A549 (cell line): Measurements from ENCODE around the gene PCDHGB1. TPM values are rescaled to one million over a fixed set of nuclear protein-coding genes. Genes with fewer than 3 reads are reported as not detected.
A peak's percentile ranks its signal among the peaks of the same experiment; 100 is the strongest.
"Not testable (repeated sequence)": the region's sequence is repeated elsewhere in the genome, so short reads cannot be mapped to it uniquely, and the experiment has no call there.

ENCODE experiments used
- ATAC-seq, 2 experiments: fragments of 200-7000 bp in 1 of 2; fragments of >200 bp in 1 of 2; cut with Nextera tagmentation in 1 of 2; cut with Tn5 transposase in 1 of 2; 3 replicates each; pipeline versions ENCODE4 v1.8.0 to v1.9.1; 2018 to 2020; ENCODE audit warnings: mild to moderate bottlenecking in 1 of 2, moderate library complexity in 1 of 2
- CTCF ChIA-PET: fragments of 300-600 bp; sonication (Branson Sonifier 250); formaldehyde crosslinking; extraction: SDS; loops from one replicate; lab custom pipeline; 2021; ENCODE audit warnings: antibody characterized with exemption, inconsistent platforms; lab: Yijun Ruan, JAX
- POLR2A ChIA-PET: fragments of 350-600 bp; formaldehyde crosslinking; extraction: SDS; loops from one replicate; lab custom pipeline; 2021; ENCODE audit warnings: antibody characterized with exemption, inconsistent platforms; lab: Yijun Ruan, JAX
- DNase-seq, 2 experiments: peaks; one replicate each; pipeline versions ENCODE4 v3.0.0 to v3.0.0-alpha.2; 2011 to 2016; ENCODE audit warnings: low read depth in 1 of 2, low spot score in 1 of 2
- FAIRE-seq: peaks from 2 replicates; lab custom pipeline; 2011; peaks lifted over from hg19 to GRCh38; lab: Jason Lieb, UNC
- H3K27ac ChIP-seq, 2 experiments: fragments of >200 bp; sonication (Bioruptor Twin); formaldehyde crosslinking; 3 replicates each; pipeline ENCODE4 v1.5.1; 2016 to 2017
- H3K4me1 ChIP-seq: fragments of >200 bp; sonication (Bioruptor Twin); formaldehyde crosslinking; 3 replicates; pipeline ENCODE4 v1.6.1; 2016
- H3K4me2 ChIP-seq: fragments of >200 bp; sonication (Bioruptor Twin); formaldehyde crosslinking; 3 replicates; pipeline ENCODE4 v1.6.1; 2016
- H3K4me3 ChIP-seq: fragments of >200 bp; sonication (Bioruptor Twin); formaldehyde crosslinking; 3 replicates; pipeline ENCODE4 v1.5.1; 2016
- H3K9me3 ChIP-seq: fragments of >200 bp; sonication (Bioruptor Twin); formaldehyde crosslinking; 3 replicates; pipeline ENCODE4 v1.6.1; 2016
- CBX2 ChIP-seq: fragments of 200-600 bp; sonication (generic); IDR thresholded peaks from 2 replicates; pipeline ENCODE4 v1.6.1; 2016; ENCODE audit warnings: low read depth, mild to moderate bottlenecking, borderline replicate concordance
- CHD2 ChIP-seq: fragments of 150-350 bp; IDR thresholded peaks from 2 replicates; pipeline ENCODE4 v1.6.1; 2014; ENCODE audit warnings: low read length; ENCODE audit not compliant: partially characterized antibody
- EP300 ChIP-seq, 2 experiments: fragments of >200 bp; sonication (Bioruptor Twin); formaldehyde crosslinking; IDR thresholded peaks; 2 replicates in 1 of 2; 3 replicates in 1 of 2; pipeline ENCODE4 v1.6.1; 2016 to 2017
- FOXS1 ChIP-seq: fragments of 250-450 bp; sonication (Bioruptor Pico); IDR thresholded peaks from 2 replicates; pipeline ENCODE4 v1.5.0; 2020; ENCODE audit warnings: mild to moderate bottlenecking, moderate library complexity
- HEYL ChIP-seq: fragments of 250-450 bp; sonication (Bioruptor Pico); IDR thresholded peaks from 2 replicates; pipeline ENCODE4 v1.8.0; 2021; ENCODE audit warnings: mild to moderate bottlenecking, moderate library complexity
- HOXA7 ChIP-seq: fragments of 250-450 bp; sonication (Bioruptor Pico); IDR thresholded peaks from 2 replicates; pipeline ENCODE4 v1.5.0; 2020; ENCODE audit warnings: mild to moderate bottlenecking, moderate library complexity
- JUNB ChIP-seq: fragments of >200 bp; sonication (Bioruptor Twin); formaldehyde crosslinking; IDR thresholded peaks from 2 replicates; pipeline ENCODE4 v1.6.1; 2016
- MAFK ChIP-seq: fragments of 450-650 bp; IDR thresholded peaks from 2 replicates; pipeline ENCODE4 v1.6.1; 2014; ENCODE audit not compliant: partially characterized antibody
- POLR2A ChIP-seq: IDR thresholded peaks from 2 replicates; pipeline ENCODE4 v1.6.1; 2012; ENCODE audit warnings: mild to moderate bottlenecking, low read length
- RARB ChIP-seq: fragments of 250-450 bp; sonication (Bioruptor Pico); IDR thresholded peaks from 2 replicates; pipeline ENCODE4 v1.8.0; 2021; ENCODE audit warnings: mild to moderate bottlenecking, moderate library complexity
- RNF2 ChIP-seq: fragments of 200-600 bp; sonication (generic); IDR thresholded peaks from 2 replicates; pipeline ENCODE4 v1.6.1; 2016; ENCODE audit warnings: low read depth, mild to moderate bottlenecking, antibody characterized with exemption, moderate library complexity, borderline replicate concordance
- TFCP2L1 ChIP-seq: fragments of 250-450 bp; sonication (Bioruptor Pico); IDR thresholded peaks from 2 replicates; pipeline ENCODE4 v1.5.0; 2021; ENCODE audit warnings: mild to moderate bottlenecking
- TP53 ChIP-seq: fragments of 250-450 bp; sonication (Bioruptor Pico); IDR thresholded peaks from 2 replicates; pipeline ENCODE4 v1.5.0; 2021; ENCODE audit warnings: mild to moderate bottlenecking, moderate library complexity
- WGBS: methylation state at CpG from one replicate; pipeline ENCODE4 v1.1.6; 2017; ENCODE audit errors: missing lambda C conversion rate; 5-methylcytosine and 5-hydroxymethylcytosine counted together
- polyA plus RNA-seq, 4 experiments: library from polyadenylated mRNA; depleted of rRNA in 3 of 4; stranded (reverse); fragments of >200 nt; fragmentation: RNase III in 1 of 4; extraction: RNeasy Plus Mini Kit Qiagen cat#74134 plus additional on column Dnase treatment in 1 of 4; gene quantifications; 2 replicates in 3 of 4; 3 replicates in 1 of 4; pipeline ENCODE4 v1.2.3, GENCODE V29; 2011 to 2017
- TF ChIP-seq, protein P1 (sequence below): fragments of 150-350 bp; IDR thresholded peaks from 2 replicates; pipeline ENCODE4 v1.6.1; 2014; ENCODE audit warnings: low read depth, mild to moderate bottlenecking, low read length
- TF ChIP-seq, protein P2 (sequence below): fragments of 250-450 bp; sonication (Bioruptor Pico); IDR thresholded peaks from 2 replicates; pipeline ENCODE4 v1.5.0; 2020; ENCODE audit warnings: low read depth, mild to moderate bottlenecking, moderate library complexity
- TF ChIP-seq, protein P3 (sequence below): IDR thresholded peaks from 2 replicates; pipeline ENCODE4 v1.6.1; 2012

Gene PCDHGB1
- polyA plus RNA-seq, 2 of the 4 experiments (the other 2 are of a cell fraction): 1.5 to 3.7 TPM

DNA sequence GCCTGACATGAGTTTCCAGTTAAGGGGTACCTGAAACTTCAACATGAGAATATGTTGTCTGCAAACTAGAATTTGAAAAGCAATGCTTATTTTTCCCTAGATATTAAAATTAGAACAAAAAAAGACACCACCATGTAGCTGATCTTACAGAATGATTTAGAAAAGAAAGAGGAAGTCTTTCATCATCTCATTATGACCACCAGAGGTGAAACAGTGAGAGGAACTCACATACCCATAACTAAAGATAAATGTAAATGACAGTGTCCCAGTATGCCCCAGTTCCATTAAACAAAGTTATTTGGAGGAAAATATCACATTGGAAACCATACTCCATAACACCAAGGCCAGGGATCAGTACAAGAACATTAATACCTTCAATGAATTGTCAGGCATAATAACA lies 36.2 kb upstream of the PCDHGB1 start (continued):
- no peak for TF ChIP-seq CHD2

DNA sequence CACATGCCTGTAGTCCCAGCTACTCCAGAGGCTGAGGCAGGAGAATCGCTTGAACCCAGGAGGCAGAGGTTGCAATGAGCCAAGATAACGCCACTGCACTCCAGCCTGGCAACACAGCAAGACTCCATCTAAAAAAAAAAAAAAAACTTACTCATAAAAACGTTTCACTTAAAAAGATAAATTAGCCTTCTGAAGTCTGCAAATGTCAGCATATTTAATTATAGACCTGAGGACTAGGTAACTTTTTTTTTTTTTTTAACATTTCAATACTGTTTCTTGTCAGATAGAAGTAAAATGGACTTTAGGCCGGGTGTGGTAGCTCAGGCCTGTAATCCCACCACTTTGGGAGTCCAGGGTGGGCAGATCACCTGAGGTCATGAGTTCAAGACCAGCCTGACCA lies 32.9 kb upstream of the PCDHGB1 start:
- H3K4me2 ChIP-seq, CTCF ChIA-PET, H3K4me1 ChIP-seq, FAIRE-seq, H3K4me3 ChIP-seq, ATAC-seq, H3K27ac ChIP-seq, DNase-seq: not testable (repeated sequence)
- peaks cover 88% of the 10 kb centered on the region for H3K9me3 ChIP-seq
- POLR2A ChIA-PET: interaction anchor here (0.7 kb wide), 1 partner anchor 250 kb away, joined by 4 read pairs; no protein-coding TSS in a partner anchor
- WGBS: 74% methylated on average over 4 of the region's 4 CpGs
- TF ChIP-seq MAFK: peak; percentile 51

DNA sequence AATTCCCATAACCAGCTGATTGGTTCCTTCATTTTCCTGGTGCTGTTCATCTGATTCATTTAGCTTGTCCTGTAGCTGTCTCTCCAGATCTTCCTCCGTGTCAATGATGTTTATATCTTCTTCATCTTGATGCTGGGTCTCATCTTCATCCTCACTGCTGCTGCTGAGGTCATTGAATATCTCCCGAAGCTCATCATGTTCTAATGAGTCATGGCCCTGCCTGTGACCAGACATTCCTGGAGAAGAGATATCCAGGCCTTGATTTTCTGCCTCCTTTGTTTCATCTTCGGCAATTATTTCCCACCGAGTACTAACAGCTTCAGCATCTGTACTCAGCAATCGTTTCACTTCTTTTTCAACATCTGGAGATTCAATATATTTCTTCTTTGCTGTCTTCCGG lies 30.7 kb upstream of the PCDHGB1 start:
- ATAC-seq: no peak
- Histone ChIP-seq H3K9me3 (peaks cover 83% of the 10 kb centered on the region), H3K4me3 (peak overlapping the region; percentile 68; the same call in 2 of the 3 replicates), H3K27ac (no peak overlapping the region), H3K4me2 (no peak overlapping the region), H3K4me1 (no peaks in the 10 kb centered on the region)
- TF ChIP-seq EP300 (IDR thresholded peaks at IDR 0.05): no peak
- no peak for TF ChIP-seq HEYL
- TF ChIP-seq JUNB: no peak
- no peak for TF ChIP-seq FOXS1
- TF ChIP-seq, protein P1, sequence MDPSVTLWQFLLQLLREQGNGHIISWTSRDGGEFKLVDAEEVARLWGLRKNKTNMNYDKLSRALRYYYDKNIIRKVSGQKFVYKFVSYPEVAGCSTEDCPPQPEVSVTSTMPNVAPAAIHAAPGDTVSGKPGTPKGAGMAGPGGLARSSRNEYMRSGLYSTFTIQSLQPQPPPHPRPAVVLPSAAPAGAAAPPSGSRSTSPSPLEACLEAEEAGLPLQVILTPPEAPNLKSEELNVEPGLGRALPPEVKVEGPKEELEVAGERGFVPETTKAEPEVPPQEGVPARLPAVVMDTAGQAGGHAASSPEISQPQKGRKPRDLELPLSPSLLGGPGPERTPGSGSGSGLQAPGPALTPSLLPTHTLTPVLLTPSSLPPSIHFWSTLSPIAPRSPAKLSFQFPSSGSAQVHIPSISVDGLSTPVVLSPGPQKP: no peak
- TF ChIP-seq POLR2A: no peak
- TF ChIP-seq TFCP2L1 (CRISPR knock-in tag): no peak
- TF ChIP-seq, protein P2, sequence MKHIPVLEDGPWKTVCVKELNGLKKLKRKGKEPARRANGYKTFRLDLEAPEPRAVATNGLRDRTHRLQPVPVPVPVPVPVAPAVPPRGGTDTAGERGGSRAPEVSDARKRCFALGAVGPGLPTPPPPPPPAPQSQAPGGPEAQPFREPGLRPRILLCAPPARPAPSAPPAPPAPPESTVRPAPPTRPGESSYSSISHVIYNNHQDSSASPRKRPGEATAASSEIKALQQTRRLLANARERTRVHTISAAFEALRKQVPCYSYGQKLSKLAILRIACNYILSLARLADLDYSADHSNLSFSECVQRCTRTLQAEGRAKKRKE (CRISPR knock-in tag): no peak
- no peak for TF ChIP-seq RARB
- ChIA-PET POLR2A (interaction anchor here (1.9 to 2.4 kb wide), 3 partner anchors 11 to 31 kb away, joined by 7 to 33 read pairs (median 15); partner anchors contain the start of genes PCDHGA1, PCDHGA2 and PCDHGB1), CTCF (interaction anchor here (1.0 to 5.1 kb wide), 16 partner anchors 8 to 245 kb away, joined by 3 to 45 read pairs (median 7); partner anchors contain the start of genes PCDHB2, PCDHB8, PCDHGA1 and PCDHGA2)
- 83% methylated on average over 6 of the region's 6 CpGs for WGBS
- FAIRE-seq: no peak
- DNase-seq: no peak

DNA sequence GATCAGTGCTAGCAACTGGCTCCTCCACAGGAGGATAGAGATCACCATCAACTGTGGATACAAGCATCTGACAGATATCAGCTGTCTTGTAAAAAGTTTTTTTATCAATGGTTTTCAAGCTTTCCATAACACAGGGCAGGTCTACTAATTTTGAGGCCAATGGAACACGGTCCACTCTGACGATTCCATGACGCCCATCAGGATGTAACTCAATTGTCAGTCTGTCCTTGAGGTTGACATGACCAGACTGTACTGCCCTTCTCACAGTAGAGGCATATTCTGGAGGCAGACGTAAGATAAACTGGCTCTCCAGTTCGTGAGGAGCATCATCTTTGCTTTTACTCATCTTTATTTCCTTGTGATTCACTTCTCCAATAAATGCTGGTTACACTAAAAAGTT lies 30.2 kb upstream of the PCDHGB1 start:
- ATAC-seq: no peak; a peak in 1 of 6 replicates
- H3K9me3 ChIP-seq: peaks cover 81% of the 10 kb centered on the region
- no peak for TF ChIP-seq CBX2
- TF ChIP-seq, protein P1: no peak
- TF ChIP-seq, protein P3, sequence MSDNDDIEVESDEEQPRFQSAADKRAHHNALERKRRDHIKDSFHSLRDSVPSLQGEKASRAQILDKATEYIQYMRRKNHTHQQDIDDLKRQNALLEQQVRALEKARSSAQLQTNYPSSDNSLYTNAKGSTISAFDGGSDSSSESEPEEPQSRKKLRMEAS: no peak
- no peak for TF ChIP-seq TFCP2L1 (CRISPR knock-in tag)
- no peak for TF ChIP-seq JUNB
- no peak for TF ChIP-seq RNF2
- no peak for TF ChIP-seq HOXA7 (CRISPR knock-in tag)
- TF ChIP-seq TP53 (CRISPR knock-in tag): no peak
- CTCF ChIA-PET: interaction anchor here (0.5 to 5.1 kb wide), 32 partner anchors 8 to 445 kb away, joined by 3 to 45 read pairs (median 4); partner anchors contain the start of genes DIAPH1, PCDHA12, PCDHB2 and PCDHB6
- H3K4me2 ChIP-seq: peak overlapping the region; percentile 42
- no peaks in the 10 kb centered on the region for H3K4me1 ChIP-seq
- POLR2A ChIA-PET: interaction anchor here (0.6 to 2.4 kb wide), 14 partner anchors 11 to 693 kb away, joined by 3 to 33 read pairs (median 4); partner anchors contain the start of genes DIAPH1, GNPDA1, PCDHB2 and PCDHGA1
- DNase-seq: no peak
- no peak overlapping the region for H3K27ac ChIP-seq
- 60% methylated on average over 5 of the region's 5 CpGs for WGBS
- FAIRE-seq: no peak
- peak overlapping the region; percentile 68 for H3K4me3 ChIP-seq
